ENCODE data around the gene GMPR2.

DNA sequence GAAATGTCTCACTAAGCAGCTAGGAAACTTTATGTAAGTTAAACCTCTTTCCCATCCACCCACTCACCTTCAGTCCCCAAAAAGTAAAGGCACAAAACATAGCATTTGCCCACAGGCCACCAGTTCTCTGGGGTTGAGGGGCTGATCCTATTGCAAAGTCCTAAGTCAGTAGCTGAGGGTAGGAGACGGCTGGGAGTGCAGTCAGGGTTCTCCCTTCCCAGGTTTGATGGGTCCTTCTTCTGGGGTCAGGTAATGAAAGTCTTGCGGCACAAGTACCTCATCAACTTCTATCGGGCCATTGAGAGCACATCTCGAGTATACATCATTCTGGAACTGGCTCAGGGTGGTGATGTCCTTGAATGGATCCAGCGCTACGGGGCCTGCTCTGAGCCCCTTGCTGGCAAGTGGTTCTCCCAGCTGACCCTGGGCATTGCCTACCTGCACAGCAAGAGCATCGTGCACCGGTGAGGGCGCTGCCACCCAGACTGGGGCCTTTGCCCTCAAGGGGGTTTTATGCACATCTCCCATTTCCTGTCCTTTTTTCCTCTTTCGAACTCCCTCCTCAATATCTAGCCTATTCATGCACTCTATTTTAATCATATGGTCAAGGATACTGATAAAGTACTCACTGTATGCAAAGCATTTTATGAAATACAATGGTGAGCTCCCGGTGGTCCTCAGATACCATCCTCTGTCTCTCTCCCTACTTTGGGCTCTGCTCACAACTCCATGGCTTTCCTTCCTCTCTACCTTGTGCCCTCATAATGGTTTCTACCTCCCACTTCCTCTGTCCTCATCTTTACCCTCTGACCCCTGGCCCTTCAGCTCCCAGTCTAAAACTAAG is 26.2 kb upstream of the GMPR2 start:
- no peak for TF ChIP-seq POLR2A (IDR thresholded peaks at IDR 0.05)
- TF ChIP-seq, protein P1, sequence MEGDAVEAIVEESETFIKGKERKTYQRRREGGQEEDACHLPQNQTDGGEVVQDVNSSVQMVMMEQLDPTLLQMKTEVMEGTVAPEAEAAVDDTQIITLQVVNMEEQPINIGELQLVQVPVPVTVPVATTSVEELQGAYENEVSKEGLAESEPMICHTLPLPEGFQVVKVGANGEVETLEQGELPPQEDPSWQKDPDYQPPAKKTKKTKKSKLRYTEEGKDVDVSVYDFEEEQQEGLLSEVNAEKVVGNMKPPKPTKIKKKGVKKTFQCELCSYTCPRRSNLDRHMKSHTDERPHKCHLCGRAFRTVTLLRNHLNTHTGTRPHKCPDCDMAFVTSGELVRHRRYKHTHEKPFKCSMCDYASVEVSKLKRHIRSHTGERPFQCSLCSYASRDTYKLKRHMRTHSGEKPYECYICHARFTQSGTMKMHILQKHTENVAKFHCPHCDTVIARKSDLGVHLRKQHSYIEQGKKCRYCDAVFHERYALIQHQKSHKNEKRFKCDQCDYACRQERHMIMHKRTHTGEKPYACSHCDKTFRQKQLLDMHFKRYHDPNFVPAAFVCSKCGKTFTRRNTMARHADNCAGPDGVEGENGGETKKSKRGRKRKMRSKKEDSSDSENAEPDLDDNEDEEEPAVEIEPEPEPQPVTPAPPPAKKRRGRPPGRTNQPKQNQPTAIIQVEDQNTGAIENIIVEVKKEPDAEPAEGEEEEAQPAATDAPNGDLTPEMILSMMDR (IDR thresholded peaks at IDR 0.05) = no peak
- TF ChIP-seq POLR2AphosphoS5 (IDR thresholded peaks at IDR 0.05) = no peak

Data from suprapubic skin (tissue), 4 donors.